Measurements from ENCODE around the gene RPS6KA5.

The RPS6KA5 gene

DNA sequence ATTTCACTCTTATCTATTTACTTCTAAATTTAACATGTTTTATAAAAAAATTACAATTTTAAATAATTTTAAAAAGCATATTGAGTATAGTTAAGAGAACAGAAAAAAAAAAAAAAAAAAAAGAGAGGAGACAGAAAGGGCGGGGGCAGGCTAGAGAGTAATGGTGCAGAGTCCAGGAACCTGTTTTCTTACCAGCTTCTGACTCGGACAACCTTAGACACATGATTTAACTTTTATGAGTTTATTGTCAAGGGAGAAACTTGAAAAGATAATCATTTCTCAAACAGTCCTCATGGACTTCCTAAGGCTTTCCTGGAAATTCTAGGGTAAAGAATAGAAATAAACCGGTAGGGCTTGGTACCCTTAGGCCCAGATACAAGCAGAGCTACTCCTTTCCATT, 84.3 kb downstream of the RPS6KA5 start:
- peaks cover 8 to 21% of the 10 kb centered on the region in 2 donors for H3K4me1 ChIP-seq (ENCODE audit: control insufficient read depth in 1 of 2, insufficient read depth in 2 of 2, low read length in 2 of 2)
- H3K9me3 ChIP-seq (ENCODE audit: control insufficient read depth in 1 of 2, low read length in 2 of 2): no peaks in the 10 kb centered on the region
- H3K36me3 ChIP-seq (ENCODE audit: control insufficient read depth in 1 of 2, insufficient read depth in 2 of 2, low read length in 2 of 2): no peaks in the 10 kb centered on the region
- H3K9ac ChIP-seq (ENCODE audit: low read depth in 1 of 2, low read length in 2 of 2): no peak overlapping the region
- H3K27me3 ChIP-seq (ENCODE audit: control insufficient read depth in 1 of 2, insufficient read depth in 2 of 2, low read length in 2 of 2): no peaks in the 10 kb centered on the region
- H3K27ac ChIP-seq (ENCODE audit: low read depth, low read length): no peak overlapping the region
- no peak overlapping the region for H3K4me3 ChIP-seq (ENCODE audit: low read depth in 1 of 2, low read length in 2 of 2)

DNA sequence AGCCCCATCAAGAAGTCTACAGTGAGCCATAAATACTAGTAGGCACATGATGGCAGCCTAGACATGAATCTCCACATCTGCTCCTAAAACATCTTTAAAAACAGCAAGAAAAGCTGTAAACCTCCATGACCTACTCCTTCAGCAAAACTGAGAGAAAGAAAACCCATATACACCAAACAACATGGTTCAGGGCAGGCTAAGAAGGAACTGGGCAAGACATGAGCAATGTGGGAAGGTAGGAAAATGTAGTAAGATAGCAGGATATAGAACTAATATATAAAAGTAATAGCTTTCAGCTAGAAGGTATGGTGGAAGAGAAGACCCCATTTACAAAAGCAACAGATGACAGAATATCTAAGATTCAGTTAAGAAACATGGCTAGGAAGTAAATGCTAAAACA, 88.8 kb downstream of the RPS6KA5 start:
- H3K9ac ChIP-seq (ENCODE audit: low read depth in 1 of 2, low read length in 2 of 2): no peak overlapping the region
- no peaks in the 10 kb centered on the region for H3K9me3 ChIP-seq (ENCODE audit: control insufficient read depth in 1 of 2, low read length in 2 of 2)
- H3K4me3 ChIP-seq (ENCODE audit: low read depth in 1 of 2, low read length in 2 of 2): no peak overlapping the region
- H3K27ac ChIP-seq (ENCODE audit: low read depth, low read length): no peak overlapping the region
- H3K4me1 ChIP-seq (ENCODE audit: control insufficient read depth in 1 of 2, insufficient read depth in 2 of 2, low read length in 2 of 2): peaks cover 20 to 34% of the 10 kb centered on the region in 2 donors
- no peaks in the 10 kb centered on the region for H3K36me3 ChIP-seq (ENCODE audit: control insufficient read depth in 1 of 2, insufficient read depth in 2 of 2, low read length in 2 of 2)
- H3K27me3 ChIP-seq (ENCODE audit: control insufficient read depth in 1 of 2, insufficient read depth in 2 of 2, low read length in 2 of 2): no peaks in the 10 kb centered on the region

DNA sequence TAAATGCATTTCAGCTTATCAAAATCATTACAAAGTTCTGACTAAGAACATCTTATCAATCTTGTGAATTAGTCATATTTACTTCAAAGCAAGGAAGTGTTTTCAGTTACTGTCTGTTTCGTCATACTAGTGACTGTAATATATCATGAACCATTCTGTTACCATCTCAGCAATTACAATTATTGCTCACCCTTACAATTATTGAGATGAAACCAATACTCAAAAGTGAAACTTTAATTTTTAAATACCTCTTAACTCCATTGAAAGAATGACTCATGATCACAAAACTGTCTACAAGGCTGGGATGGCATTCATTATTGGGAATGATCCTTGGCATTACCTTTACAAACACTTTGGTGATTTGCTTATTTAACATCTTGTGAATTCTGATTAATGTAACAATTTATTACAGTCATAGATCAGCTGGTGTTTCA, 90.3 kb downstream of the RPS6KA5 start:
- no peaks in the 10 kb centered on the region for H3K9me3 ChIP-seq (ENCODE audit: control insufficient read depth in 1 of 2, low read length in 2 of 2)
- H3K4me1 ChIP-seq (ENCODE audit: control insufficient read depth in 1 of 2, insufficient read depth in 2 of 2, low read length in 2 of 2): peaks cover 13 to 23% of the 10 kb centered on the region in 2 donors
- no peak overlapping the region for H3K27ac ChIP-seq (ENCODE audit: low read depth, low read length)
- no peaks in the 10 kb centered on the region for H3K36me3 ChIP-seq (ENCODE audit: control insufficient read depth in 1 of 2, insufficient read depth in 2 of 2, low read length in 2 of 2)
- H3K4me3 ChIP-seq (ENCODE audit: low read depth in 1 of 2, low read length in 2 of 2): no peak overlapping the region
- H3K9ac ChIP-seq (ENCODE audit: low read depth in 1 of 2, low read length in 2 of 2): no peak overlapping the region
- H3K27me3 ChIP-seq (ENCODE audit: control insufficient read depth in 1 of 2, insufficient read depth in 2 of 2, low read length in 2 of 2): no peaks in the 10 kb centered on the region

- no peak overlapping the region for H3K4me3 ChIP-seq (ENCODE audit: low read depth in 1 of 2, low read length in 2 of 2)
- no peak overlapping the region for H3K27ac ChIP-seq (ENCODE audit: low read depth, low read length)
- H3K9me3 ChIP-seq (ENCODE audit: control insufficient read depth in 1 of 2, low read length in 2 of 2): no peaks in the 10 kb centered on the region
Observed at GRCh38 chr14:90969531-90970166, 90.8 kb downstream of the RPS6KA5 start.

DNA sequence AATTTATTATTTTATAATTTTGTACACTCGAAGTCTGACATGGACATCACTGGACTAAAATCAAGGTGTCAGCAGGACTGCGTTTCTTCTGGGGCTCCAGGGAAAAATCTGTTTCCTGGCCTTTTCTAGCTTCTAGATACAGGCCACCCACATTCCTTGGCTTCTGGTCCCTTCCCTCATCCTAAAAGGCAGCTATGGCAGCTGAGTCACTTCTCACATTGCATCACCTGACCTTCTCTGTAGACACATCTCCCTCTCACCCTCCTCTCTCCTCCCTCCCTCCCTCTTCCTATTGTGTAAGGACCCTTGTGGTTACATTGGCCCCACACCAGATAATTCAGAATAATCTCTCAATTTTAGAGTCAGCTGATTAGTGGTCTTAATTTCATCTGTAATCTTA, 92.4 kb downstream of the RPS6KA5 start:
- H3K4me3 ChIP-seq (ENCODE audit: low read depth in 1 of 2, low read length in 2 of 2): no peak overlapping the region
- no peak overlapping the region for H3K27ac ChIP-seq (ENCODE audit: low read depth, low read length)
- peaks cover 12 to 22% of the 10 kb centered on the region in 2 donors for H3K4me1 ChIP-seq (ENCODE audit: control insufficient read depth in 1 of 2, insufficient read depth in 2 of 2, low read length in 2 of 2)
- H3K27me3 ChIP-seq (ENCODE audit: control insufficient read depth in 1 of 2, insufficient read depth in 2 of 2, low read length in 2 of 2): no peaks in the 10 kb centered on the region
- H3K9me3 ChIP-seq (ENCODE audit: control insufficient read depth in 1 of 2, low read length in 2 of 2): no peaks in the 10 kb centered on the region
- H3K36me3 ChIP-seq (ENCODE audit: control insufficient read depth in 1 of 2, insufficient read depth in 2 of 2, low read length in 2 of 2): no peaks in the 10 kb centered on the region
- H3K9ac ChIP-seq (ENCODE audit: low read depth in 1 of 2, low read length in 2 of 2): no peak overlapping the region

More at GRCh38 chr14:90969531-90970166, 90.8 kb downstream of the RPS6KA5 start:
- Histone ChIP-seq H3K9ac (ENCODE audit: low read depth in 1 of 2, low read length in 2 of 2) (no peak overlapping the region), H3K27me3 (ENCODE audit: control insufficient read depth in 1 of 2, insufficient read depth in 2 of 2, low read length in 2 of 2) (no peaks in the 10 kb centered on the region), H3K36me3 (ENCODE audit: control insufficient read depth in 1 of 2, insufficient read depth in 2 of 2, low read length in 2 of 2) (no peaks in the 10 kb centered on the region), H3K4me1 (ENCODE audit: control insufficient read depth in 1 of 2, insufficient read depth in 2 of 2, low read length in 2 of 2) (peaks cover 12 to 22% of the 10 kb centered on the region in 2 donors)

DNA sequence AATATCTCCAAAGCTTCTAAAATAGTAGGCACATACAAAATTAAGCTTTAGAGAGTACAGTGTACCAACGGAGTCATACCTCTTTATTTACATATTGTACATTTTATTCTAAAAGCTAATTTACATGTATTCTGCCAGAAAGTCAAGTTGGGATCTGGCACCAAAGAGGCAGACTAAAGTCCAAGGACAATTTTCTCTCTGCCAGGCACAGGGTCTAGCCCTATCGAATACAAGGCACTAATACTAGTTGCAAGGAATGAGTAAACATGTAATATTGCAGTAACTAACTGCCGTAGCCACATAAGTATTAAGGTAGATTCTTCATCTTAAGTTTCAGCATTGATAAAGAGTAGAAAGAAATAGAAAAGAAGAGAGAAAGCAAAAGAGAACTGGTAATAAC, 93.9 kb downstream of the RPS6KA5 start:
- Histone ChIP-seq H3K4me3 (ENCODE audit: low read depth in 1 of 2, low read length in 2 of 2) (no peak overlapping the region), H3K9me3 (ENCODE audit: control insufficient read depth in 1 of 2, low read length in 2 of 2) (no peaks in the 10 kb centered on the region), H3K9ac (ENCODE audit: low read depth in 1 of 2, low read length in 2 of 2) (no peak overlapping the region), H3K4me1 (ENCODE audit: control insufficient read depth in 1 of 2, insufficient read depth in 2 of 2, low read length in 2 of 2) (peaks cover 12 to 19% of the 10 kb centered on the region in 2 donors), H3K27ac (ENCODE audit: low read depth, low read length) (no peak overlapping the region), H3K36me3 (ENCODE audit: control insufficient read depth in 1 of 2, insufficient read depth in 2 of 2, low read length in 2 of 2) (no peaks in the 10 kb centered on the region), H3K27me3 (ENCODE audit: control insufficient read depth in 1 of 2, insufficient read depth in 2 of 2, low read length in 2 of 2) (no peaks in the 10 kb centered on the region)

DNA sequence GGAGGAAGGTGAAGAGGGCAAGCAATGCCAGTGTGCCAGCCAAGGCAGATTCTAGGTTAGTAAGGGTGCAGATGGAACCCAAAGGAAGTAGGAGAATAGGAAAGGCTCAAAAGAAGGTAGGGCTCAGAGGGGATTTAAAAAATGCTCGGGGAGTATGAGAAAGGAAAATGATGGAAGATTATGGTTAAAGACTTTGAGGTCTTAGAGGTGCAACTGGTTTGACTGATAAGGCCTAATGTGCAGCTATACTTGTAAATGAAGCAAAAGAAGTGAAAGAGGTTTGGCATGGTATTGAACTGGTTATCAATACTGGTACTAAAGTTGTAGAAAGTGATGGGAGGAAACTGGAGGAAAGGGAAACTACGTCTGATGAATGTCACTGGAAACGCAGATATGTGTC, 94.7 kb downstream of the RPS6KA5 start:
- Histone ChIP-seq H3K36me3 (ENCODE audit: control insufficient read depth in 1 of 2, insufficient read depth in 2 of 2, low read length in 2 of 2) (no peaks in the 10 kb centered on the region), H3K4me1 (ENCODE audit: control insufficient read depth in 1 of 2, insufficient read depth in 2 of 2, low read length in 2 of 2) (peaks cover 12 to 17% of the 10 kb centered on the region in 2 donors), H3K9me3 (ENCODE audit: control insufficient read depth in 1 of 2, low read length in 2 of 2) (no peaks in the 10 kb centered on the region)

GRCh38 chr14:90963343-90963742, 97.1 kb downstream of the RPS6KA5 start:
- Histone ChIP-seq H3K9ac (ENCODE audit: low read depth in 1 of 2, low read length in 2 of 2) (no peak overlapping the region), H3K27ac (ENCODE audit: low read depth, low read length) (no peak overlapping the region), H3K27me3 (ENCODE audit: control insufficient read depth in 1 of 2, insufficient read depth in 2 of 2, low read length in 2 of 2) (no peaks in the 10 kb centered on the region), H3K9me3 (ENCODE audit: control insufficient read depth in 1 of 2, low read length in 2 of 2) (no peaks in the 10 kb centered on the region), H3K4me1 (ENCODE audit: control insufficient read depth in 1 of 2, insufficient read depth in 2 of 2, low read length in 2 of 2) (no peaks in the 10 kb centered on the region), H3K36me3 (ENCODE audit: control insufficient read depth in 1 of 2, insufficient read depth in 2 of 2, low read length in 2 of 2) (no peaks in the 10 kb centered on the region), H3K4me3 (ENCODE audit: low read depth in 1 of 2, low read length in 2 of 2) (no peak overlapping the region)

More for the DNA sequence above, 94.7 kb downstream of the RPS6KA5 start:
- Histone ChIP-seq H3K4me3 (ENCODE audit: low read depth in 1 of 2, low read length in 2 of 2) (no peak overlapping the region), H3K9ac (ENCODE audit: low read depth in 1 of 2, low read length in 2 of 2) (no peak overlapping the region), H3K27me3 (ENCODE audit: control insufficient read depth in 1 of 2, insufficient read depth in 2 of 2, low read length in 2 of 2) (no peaks in the 10 kb centered on the region), H3K27ac (ENCODE audit: low read depth, low read length) (no peak overlapping the region)

- Histone ChIP-seq H3K27me3 (ENCODE audit: control insufficient read depth in 1 of 2, insufficient read depth in 2 of 2, low read length in 2 of 2) (no peaks in the 10 kb centered on the region), H3K36me3 (ENCODE audit: control insufficient read depth in 1 of 2, insufficient read depth in 2 of 2, low read length in 2 of 2) (no peaks in the 10 kb centered on the region), H3K9ac (ENCODE audit: low read depth in 1 of 2, low read length in 2 of 2) (no peak overlapping the region), H3K4me1 (ENCODE audit: control insufficient read depth in 1 of 2, insufficient read depth in 2 of 2, low read length in 2 of 2) (no peaks in the 10 kb centered on the region), H3K9me3 (ENCODE audit: control insufficient read depth in 1 of 2, low read length in 2 of 2) (peaks cover 0 to under 1% of the 10 kb centered on the region in 2 donors), H3K27ac (ENCODE audit: low read depth, low read length) (no peak overlapping the region), H3K4me3 (ENCODE audit: low read depth in 1 of 2, low read length in 2 of 2) (no peak overlapping the region)
Observed at GRCh38 chr14:90962505-90963109, 97.8 kb downstream of the RPS6KA5 start.

DNA sequence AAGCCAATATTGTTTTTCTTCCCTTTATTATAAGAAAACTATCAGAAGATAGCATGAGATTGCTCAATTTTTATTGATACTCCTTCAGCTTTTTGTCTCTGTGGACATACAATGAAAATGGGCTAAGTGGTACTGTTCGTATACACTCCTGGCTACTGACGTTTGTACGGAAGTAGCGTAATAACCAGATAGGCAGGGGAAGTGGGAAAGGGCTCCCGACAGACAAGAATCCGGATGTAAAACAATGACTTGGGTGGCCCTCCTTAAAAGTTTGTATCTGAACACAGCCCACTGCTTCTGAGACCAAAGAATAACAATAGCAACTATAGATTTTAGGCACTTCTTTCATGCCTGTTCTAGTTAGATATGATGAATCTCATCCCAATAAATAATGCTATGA, 99.6 kb downstream of the RPS6KA5 start:
- Histone ChIP-seq H3K36me3 (ENCODE audit: control insufficient read depth in 1 of 2, insufficient read depth in 2 of 2, low read length in 2 of 2) (no peaks in the 10 kb centered on the region), H3K27me3 (ENCODE audit: control insufficient read depth in 1 of 2, insufficient read depth in 2 of 2, low read length in 2 of 2) (no peaks in the 10 kb centered on the region), H3K9me3 (ENCODE audit: control insufficient read depth in 1 of 2, low read length in 2 of 2) (peaks cover 0 to 13% of the 10 kb centered on the region in 2 donors), H3K9ac (ENCODE audit: low read depth in 1 of 2, low read length in 2 of 2) (no peak overlapping the region), H3K27ac (ENCODE audit: low read depth, low read length) (no peak overlapping the region), H3K4me3 (ENCODE audit: low read depth in 1 of 2, low read length in 2 of 2) (no peak overlapping the region), H3K4me1 (ENCODE audit: control insufficient read depth in 1 of 2, insufficient read depth in 2 of 2, low read length in 2 of 2) (no peaks in the 10 kb centered on the region)

Measured in duodenal mucosa (tissue), 2 donors.